ENCODE data around the gene TNNT2. TPM values are rescaled to one million over a fixed set of nuclear protein-coding genes. Genes with fewer than 3 reads are reported as not detected.

TNNT2 gene
- total and polyA plus RNA-seq, 8 donors = 0.06 to 7.0 (median 0.99) TPM

Other genes with a start within 250 kb of the TNNT2 start
- 10 to 100 TPM; 21.3 to 42.9 (median 34.9) TPM for gene TMEM9, start 223.2 kb downstream of the TNNT2 start, total RNA-seq
- 10 to 100 TPM; 52.2 to 87.7 TPM for gene TMEM9, start 223.2 kb downstream of the TNNT2 start, polyA plus RNA-seq
- 10 to 100 TPM in 3 of 6 donors, 1 to 10 TPM in 3; 4.1 to 35.1 (median 10.0) TPM for gene IGFN1, start 186.9 kb downstream of the TNNT2 start, total RNA-seq
- gene IGFN1, start 186.9 kb downstream of the TNNT2 start, polyA plus RNA-seq = 10 to 100 TPM; 37.8 to 48.4 TPM
- under 1 TPM in 5 of 6 donors, not detected in 1; 0.04 to 0.37 (median 0.06) TPM for gene PKP1, start 94.2 kb downstream of the TNNT2 start, total RNA-seq
- under 1 TPM; 0.12 to 0.15 TPM for gene PKP1, start 94.2 kb downstream of the TNNT2 start, polyA plus RNA-seq
- 10 to 100 TPM; 28.7 to 62.5 (median 44.3) TPM for gene LAD1, start 21.6 kb upstream of the TNNT2 start, total RNA-seq
- 10 to 100 TPM; 37.3 to 56.3 TPM for gene LAD1, start 21.6 kb upstream of the TNNT2 start, polyA plus RNA-seq
- not detected for gene TNNI1, start 44.0 kb upstream of the TNNT2 start, total RNA-seq
- under 1 TPM; 0.04 to 0.63 TPM for gene TNNI1, start 44.0 kb upstream of the TNNT2 start, polyA plus RNA-seq
- 10 to 100 TPM in 4 of 6 donors, 1 to 10 TPM in 2; 8.6 to 24.4 (median 15.7) TPM for gene PHLDA3, start 91.5 kb upstream of the TNNT2 start, total RNA-seq
- gene PHLDA3, start 91.5 kb upstream of the TNNT2 start, polyA plus RNA-seq = 10 to 100 TPM; 10.8 to 11.9 TPM
- 10 to 100 TPM; 49.6 to 91.9 (median 54.8) TPM for gene CSRP1, start 129.4 kb upstream of the TNNT2 start, total RNA-seq
- gene CSRP1, start 129.4 kb upstream of the TNNT2 start, polyA plus RNA-seq = 100 to 1,000 TPM in 1 of 2 donors, 10 to 100 TPM in 1; 91.9 to 103 TPM
- 10 to 100 TPM in 2 of 6 donors, 1 to 10 TPM in 4; 6.0 to 13.6 (median 8.1) TPM for gene NAV1, start 161.4 kb upstream of the TNNT2 start, total RNA-seq
- gene NAV1, start 161.4 kb upstream of the TNNT2 start, polyA plus RNA-seq = 1 to 10 TPM; 5.6 TPM